ENCODE results near the gene PTGDS.

Gene PTGDS

DNA sequence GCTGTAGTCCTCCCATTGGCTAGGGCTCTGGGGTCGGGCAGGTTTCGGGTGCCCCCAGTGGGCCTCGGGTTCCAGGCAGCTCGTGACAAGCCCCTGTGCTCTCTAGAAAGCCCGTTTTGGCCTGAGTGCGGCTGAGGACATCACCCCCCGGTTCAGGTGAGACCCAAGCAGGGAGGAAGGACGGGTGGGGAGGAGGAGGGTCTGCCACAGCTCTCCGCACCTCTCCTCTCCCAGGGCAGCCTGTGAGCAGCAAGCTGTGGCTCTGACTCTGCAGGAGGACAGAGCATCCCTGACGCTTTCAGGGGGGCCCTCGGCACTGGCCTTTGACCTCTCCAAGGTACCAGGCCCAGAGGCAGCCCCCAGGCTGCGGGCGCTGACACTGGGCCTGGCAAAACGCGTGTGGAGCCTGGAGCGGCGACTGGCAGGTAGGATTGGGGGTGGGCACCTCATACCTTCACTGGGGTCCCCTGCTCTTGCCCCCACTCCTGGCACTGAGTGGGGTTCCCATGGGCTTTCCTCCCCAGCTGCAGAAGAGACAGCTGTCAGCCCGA lies 15.6 kb downstream of the PTGDS start:
- DNase-seq: no peak

DNA sequence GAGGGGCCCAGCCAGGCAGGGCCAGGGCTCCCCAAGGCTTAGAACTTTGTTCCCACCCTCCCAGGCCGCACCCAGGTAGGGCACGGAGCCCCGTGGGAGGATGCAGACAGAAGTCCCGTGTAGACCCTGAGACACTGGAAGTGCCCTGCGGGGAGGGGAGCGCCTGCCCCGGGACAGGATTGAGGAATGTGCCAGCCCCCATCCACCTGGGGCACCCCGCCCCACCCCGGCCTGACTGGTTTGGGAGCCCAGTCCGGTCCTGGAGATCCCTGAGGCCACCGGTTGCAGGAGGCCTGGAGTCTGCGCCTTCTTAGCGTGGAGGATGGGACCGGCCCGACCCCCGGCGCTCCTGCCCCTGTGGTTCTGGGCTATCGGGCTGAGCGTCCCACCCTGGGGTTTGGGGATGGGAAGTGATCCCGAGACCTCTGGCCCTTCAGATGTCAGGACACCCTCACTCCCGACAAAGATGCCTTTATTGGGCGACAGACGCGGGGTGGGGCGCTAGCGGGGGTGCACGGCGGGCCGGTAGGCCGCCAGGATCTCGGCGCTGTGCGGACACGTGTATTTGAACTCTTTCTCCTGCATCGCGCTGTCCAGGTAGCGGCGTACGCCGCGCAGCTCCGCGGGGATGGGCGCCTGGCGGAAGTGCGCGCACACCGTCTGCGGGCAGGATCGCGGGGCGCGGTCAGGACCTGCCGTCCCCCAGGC lies 17.0 kb downstream of the PTGDS start:
- no peak for DNase-seq

DNA sequence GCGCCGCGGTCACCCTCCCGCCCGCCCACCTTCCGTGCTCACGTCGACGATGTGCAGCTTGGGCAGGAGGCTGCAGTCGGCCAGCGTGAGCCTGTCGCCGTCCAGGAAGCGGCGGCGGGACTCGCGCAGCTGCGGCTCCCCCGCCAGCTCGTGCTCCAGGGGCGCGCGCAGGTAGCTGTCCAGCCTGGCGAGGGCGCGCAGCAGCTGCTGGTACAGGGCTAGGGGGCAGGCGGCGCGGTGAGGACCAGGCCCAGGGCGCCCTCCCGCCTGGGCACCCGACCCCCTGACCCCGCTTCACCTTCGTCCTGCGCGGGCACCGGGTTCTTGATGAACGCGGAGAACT lies 17.6 kb downstream of the PTGDS start:
- DNase-seq: no peak

DNA sequence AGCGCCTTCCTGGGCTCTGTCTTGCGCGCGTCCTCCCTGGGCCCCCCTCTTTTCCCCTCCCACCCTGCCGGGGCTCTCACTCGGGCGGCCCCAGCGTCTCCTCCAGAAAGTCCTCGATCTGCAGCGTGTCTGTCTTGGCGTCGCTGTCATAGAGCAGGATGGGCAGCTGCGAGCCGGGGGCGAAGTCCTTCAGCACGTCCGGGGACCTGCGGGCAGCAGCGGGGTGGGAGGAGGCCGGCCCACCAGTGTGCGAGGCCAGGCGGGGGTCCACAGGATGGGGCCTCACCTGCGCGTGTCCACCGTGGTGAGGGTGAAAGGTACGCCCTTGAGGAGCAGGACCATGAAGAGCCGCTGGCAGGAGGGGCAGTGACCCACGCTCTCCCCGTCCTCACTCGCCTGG lies 18.1 kb downstream of the PTGDS start:
- DNase-seq: no peak

DNA sequence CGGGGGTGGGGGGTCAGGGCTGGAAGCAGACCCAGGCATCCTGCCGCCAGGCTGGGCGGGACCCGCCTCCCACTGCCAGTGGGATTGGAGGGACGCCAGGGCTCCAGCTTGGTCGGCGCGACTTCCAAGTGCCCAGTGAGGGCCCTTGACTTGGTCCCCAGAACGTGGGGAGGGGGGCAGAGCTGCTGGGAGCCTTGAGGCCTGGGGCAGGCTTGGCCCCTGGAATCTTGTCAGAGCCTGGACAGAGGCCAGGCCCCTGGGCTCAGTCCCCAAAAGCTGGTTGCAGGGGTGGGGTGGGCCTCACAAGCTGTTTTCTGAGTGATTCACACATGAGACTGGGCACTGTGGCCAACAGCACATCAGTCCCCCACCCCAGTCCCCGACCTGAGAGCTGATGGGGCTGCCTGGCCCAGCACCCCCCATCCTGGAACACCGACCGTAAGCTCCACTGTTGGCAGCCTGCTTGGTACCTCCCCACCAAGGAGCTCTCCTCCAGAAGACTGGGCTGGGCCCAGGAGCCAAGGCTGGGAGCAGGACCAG lies 18.5 kb downstream of the PTGDS start:
- DNase-seq: no peak

DNA sequence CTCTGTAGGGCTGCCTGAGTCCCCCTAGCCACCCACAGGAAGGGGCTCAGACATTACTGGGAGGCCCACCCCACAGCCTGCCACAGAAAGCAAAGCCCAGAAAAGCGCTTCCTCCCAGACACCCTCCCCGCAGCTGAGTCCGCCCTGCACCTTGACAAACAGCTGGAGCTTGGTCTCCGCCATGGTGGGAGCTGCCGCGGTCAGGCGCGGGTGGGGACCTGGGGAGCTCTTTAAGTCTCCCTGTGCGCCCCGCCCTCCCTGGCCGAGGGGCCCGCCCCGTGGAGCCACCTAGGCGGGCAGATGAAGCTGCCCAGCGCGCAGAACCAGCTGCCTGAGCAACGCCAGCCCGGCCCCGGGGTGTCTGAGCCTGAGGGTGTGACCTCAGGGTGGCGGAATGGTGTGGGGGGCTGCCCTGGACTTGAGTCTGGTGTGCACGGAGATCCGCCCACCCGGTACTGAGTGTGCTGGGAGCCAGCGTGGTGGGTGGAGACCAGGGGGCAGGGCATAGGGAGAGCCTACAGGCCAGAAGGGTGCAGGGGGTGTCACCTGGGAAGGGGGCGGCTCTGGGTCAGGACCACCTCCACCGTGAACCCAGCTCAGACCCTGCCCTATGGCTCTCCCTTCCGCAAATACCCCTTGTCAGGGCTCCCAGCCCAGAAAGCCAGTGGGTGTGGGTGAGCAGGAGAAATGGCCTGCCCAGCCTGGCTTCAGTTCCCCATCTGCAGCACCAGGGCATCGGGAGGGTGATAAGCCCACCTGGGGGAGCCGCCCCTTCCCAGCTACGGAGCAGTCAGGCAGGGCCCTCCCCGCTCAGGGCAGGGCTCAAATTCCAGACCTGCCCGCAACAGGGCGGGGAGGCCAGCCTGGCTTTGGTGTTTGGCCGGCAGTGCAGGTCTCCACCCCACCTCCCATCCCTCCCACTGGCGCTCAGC lies 19.3 kb downstream of the PTGDS start, which contains the start of gene CLIC3:
CLIC3 (minus strand) TSS at position 208 of the 932 bp plus-strand sequence; CDS start at position 183, 25 bp downstream.
- DNase-seq: peak; percentile 66

DNA sequence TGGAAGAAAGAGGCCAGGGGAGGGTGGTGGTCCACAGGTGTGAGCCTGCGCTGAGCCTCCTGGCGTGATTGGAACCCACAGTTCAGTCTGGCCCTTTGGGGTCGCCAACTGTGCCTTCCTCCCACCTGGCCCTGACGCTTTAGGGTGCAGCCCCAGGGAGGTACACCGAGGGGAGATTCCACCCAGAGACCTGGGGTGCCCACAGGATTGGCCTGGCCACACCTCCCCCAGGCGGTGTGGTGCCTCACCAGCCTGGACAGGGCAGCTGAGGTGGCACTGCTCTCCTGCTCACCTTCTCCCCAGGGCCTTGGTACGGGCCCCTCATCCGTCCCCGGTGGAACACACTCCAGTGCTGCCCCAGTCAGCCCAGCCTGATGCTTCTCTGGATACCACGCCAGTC lies 20.1 kb downstream of the PTGDS start:
- no peak for DNase-seq

DNA sequence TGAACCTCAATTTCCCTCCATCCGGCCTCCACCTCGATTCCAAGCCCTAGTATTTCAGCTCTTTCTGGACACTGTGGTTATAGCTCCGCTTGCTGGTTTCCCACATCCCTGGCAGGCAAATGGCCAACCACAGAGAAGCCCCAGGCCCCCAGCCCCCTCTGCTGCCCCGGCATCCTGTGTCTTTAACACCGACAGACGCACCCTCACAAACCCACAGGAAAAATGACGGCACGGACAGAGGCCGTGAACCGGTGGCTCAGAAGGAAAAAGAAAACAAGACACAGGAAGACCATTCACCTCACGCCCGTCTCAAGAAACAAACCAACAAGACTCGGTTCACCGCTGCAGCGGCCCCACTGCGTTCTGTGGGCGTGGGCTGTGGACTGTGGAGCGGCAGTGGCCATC lies 20.5 kb downstream of the PTGDS start:
- DNase-seq: peak; percentile 57

DNA sequence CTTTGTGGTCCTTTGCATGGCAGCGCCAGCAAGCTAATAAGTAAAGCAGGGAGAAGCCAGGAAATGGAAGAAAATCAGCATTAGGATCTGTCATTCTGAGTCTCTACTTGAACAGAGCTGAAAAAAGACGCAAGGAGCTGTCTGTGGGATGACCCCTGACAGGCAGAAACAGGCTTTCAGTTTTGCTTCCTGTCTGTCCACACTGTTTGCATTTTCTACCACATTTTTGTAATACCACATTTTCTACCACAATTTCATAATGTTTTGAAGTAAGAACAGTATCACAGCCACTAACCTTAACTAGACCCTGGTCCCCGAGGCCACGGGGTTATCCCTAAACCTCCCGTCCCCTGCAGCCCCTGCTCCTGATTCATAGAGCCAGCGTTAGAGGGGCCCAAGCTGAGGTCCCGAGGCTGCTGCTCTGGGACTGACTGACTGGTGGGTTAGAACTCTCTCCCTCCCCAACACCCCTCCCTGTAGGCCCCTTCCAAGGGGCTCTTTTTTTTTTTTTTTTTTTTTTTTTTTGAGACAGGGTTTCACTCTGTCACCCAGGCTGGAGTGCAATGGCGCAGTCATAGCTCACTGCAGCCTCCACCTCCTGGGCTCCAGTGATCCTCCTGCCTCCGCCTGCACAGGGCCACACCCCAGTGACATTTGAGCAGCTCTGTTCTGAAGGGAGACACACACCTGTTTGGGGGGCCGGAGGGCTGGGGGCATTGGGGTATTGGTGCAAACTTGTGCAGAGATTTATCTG lies 23.1 kb downstream of the PTGDS start:
- peak; percentile 52 for DNase-seq

DNA sequence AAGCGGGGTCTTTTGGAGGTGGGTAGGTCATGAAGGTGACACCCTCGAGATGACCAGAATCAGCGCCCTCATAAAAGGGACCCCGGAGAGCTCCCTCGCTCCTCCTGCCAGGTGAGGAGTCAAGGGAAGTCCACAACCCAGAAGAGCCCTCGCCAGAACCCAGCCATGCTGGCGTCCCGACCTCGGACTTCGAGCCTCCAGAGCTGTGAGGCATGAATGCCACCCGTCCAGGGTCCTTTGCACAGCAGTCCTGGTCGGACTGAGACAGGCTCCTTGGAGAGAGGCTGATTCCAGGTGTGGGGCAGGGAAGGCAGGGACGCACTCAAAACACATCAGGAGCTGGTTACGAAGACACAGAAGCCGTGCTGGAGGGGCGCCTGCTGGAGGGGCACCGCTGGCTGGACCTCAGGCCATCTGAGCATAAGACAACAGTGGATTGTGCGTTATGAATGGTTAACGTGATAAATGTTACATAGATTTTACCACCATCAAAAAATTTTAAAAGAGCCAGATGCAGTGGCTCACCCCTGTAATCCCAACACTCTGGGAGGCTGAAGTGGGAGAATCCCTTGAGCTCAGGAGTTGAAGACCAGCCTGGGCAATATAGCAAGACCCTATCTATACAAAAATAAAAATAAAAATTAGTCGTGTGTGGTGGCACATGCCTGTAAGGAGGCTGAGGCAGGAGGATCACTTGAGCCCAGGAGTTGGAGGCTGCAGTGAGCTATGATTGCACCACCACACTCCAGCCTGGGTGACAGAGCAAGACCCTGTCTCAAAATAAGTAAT lies 24.7 kb downstream of the PTGDS start:
- no peak for DNase-seq

DNA sequence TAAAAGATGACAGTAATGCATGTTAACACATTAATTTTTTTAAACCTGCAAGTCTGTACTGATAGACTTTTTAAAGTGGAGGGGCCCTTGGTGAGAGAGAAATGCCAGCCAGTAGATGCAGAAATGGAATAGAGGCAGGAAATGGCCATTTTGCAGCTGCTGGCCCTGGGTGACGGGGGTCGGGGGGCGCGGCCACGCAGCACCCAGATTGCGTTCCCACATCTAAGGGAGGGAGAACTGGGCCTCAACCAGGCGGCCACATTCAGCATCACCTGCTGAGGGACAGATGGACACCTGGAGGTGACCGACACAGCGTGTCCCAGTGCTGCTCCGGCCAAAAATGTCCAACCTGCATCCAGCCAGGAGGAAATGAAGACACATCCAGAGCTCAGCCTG lies 25.3 kb downstream of the PTGDS start:
- DNase-seq: no peak

DNA sequence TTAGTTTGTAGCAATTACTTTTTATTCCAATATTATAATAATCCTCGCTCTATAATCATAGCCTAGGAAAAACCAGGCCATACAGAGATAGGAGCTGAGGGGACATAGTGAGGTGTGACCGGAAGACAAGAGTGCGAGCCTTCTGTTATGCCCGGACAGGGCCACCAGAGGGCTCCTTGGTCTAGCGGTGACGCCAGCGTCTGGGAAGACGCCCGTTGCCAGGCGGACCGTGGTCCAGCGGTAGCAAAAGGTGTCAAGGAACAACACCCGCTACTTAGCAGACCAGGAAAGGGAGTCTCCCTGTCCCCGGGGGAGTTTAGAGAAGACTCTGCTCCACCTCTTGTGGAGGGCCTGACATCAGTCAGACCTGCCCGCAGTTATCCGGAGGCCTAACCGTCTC lies 27.0 kb downstream of the PTGDS start:
- DNase-seq: peak; percentile 32

DNA sequence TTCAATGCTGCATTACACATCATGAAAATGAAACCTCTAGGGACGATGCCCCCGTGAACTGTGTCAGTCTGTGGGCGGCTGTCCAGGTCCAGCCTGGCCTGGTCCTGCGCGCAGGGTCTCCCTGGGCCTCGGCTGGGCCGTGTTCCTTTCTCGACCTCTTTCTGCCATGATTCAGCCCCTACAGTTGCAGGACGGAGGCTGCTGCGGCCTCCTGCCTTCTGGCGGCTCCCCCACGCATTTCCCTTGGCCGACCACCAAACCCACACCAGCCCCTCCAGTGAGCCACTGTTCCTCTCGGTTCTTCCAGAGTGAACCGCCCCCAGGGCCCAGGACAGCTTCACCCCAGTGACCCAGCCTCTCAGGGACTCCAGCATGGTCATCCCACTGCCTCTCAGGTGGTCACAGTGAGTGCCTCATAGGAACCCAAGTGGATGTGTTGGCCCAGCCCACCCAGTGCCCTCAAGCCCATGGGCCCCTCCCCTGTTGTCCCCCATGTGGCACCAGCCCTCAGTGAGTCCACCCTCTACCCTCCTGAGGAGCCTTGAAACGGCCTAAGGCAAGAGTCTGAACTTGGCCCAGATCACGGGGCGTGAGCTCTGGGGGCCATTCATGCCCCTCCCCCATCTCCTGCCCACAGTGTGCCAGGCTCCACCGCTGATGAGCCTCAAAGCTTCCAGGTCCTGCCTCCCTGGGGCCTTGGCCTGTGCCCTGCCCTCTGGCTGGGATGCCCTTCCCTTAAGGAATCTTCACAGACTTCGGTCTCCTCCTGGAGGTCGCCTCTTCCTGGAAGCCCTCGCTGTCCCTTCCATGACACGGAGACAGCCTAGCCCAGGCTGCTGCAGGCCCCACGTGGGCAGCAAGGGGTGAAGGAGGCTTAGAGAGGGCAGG lies 29.1 kb downstream of the PTGDS start:
- DNase-seq: no peak

DNA sequence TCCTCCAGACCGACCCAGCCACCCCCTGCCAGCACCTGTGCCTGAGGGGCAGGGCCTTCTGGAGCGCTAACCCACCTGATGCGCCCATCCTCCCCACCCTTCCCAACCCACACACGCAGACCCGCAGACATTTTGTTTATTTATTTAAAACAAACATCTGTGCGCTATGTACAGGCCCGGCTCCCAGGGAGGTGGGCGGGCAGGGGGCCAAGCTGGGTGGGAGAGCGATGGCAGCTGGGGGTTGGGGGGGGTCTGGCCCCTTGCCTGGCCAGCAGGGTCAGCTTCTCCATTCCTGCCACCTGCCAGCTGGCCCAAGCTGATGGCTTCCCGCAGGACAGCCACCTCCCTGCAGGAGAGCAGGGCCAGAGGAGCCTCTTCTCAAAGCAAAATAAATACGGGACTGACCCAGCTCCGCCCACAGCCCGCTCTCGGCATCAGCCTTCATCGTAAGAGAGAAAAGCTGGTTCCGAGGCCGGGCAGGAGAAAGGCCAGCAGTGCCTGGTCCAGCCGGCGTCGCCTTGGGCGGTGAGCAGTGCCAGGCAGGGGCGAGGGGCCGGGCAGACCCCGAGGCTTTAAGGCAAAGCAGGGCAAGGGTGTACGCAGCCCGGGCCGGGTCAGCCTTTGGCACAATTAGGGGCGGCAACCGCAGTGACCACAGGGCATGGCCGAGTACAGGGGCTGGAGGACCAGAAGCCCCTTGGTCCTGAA lies 30.0 kb downstream of the PTGDS start:
- DNase-seq: no peak

DNA sequence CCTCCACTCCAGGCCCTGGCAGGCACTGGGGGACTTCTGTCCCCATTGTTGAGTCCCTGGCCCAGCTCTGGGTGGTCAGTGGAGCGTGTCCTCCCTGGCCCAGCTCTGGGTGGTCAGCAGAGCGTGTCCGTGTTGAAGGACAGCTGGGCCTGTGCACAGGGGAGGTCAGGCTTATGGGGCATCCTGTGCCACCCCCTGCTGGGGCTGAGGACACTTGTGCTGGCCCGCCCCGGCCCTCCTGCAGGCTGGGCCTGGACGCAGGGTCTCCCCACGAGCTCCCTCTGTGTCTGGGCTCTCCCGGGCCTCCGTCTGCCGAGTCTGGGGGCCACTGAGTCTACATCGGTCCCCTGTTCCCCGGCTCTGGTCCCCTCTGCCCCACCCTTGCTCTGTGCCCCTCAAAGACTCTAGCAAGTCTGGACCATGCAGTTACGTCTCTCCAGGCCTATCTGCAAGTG lies 30.5 kb downstream of the PTGDS start:
- DNase-seq: no peak

DNA sequence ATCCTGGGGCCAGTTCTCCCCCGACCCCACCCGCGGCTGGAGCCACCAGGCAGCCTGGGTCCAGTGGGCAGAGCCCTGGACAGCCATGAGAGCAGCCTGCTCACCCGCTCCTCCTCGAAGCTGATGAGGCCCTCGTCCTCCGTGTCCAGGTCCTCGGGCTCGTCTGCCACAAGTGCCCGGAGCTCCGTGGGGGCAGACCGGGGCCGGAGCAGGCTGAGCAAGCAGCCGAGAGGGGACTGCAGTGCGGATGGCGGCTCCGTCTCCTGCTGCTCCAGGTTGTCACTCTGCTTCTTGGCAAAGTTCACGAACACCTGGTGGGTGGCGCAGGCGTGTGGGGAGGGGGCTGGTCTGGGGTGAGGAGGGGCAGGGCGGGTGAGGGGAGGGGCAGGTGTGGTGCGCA lies 31.0 kb downstream of the PTGDS start:
- DNase-seq: no peak

DNA sequence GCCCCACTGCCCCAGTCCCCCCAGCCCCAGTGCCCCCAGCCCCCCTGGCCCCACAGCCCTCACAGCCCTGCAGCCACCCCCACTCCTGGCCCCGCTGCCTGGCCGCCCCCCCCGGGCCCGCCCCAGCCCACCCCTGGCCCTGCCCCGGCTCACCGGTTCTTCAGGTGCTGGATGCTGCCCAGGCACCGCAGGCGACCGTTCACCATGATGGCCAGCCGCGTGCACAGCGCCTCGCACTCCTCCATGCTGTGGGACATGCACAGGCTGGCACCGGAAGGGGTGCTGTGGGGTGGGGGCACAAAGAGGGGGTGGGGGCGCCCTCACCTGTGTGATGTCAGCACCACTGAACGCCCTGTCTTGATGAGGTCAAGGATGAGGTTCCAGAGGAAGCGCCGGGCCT lies 31.9 kb downstream of the PTGDS start:
- DNase-seq: no peak

DNA sequence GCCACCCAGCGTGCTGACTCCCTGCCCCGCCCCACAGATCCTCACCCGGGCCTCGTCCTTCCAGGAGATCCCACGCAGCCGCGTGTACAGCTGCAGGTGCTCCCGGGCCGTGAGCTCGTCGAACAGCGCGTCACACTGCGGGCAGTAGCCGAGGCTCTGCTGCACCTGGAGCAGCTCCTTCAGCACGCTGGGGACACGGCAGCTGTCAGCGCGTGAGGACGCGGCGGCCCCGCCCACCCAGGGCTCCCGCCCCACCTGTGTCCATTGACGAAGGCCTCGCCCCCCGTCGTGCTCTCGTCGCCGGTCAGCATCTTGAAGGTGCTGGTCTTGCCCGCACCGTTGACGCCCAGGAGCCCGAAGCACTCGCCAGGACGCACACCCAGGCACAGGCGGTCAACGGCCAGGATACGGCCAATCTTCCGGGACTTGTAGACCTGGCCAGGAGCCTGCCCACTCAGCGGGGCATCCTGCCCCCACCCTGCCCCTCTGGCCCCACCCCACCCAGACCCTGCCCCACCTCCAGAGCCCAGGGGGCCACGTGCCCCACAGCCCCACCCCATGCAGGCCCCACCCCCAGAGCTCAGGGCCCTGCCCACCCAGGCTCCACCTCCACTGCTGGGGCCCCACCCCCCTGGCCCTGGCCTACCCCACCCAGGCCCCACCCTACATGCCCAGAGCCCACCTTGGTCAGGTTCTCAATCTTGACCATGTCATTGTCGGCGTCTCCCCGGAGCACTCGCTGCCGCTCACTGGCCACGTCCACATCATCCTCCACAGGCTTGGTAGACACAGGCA lies 32.8 kb downstream of the PTGDS start:
- no peak for DNase-seq

DNA sequence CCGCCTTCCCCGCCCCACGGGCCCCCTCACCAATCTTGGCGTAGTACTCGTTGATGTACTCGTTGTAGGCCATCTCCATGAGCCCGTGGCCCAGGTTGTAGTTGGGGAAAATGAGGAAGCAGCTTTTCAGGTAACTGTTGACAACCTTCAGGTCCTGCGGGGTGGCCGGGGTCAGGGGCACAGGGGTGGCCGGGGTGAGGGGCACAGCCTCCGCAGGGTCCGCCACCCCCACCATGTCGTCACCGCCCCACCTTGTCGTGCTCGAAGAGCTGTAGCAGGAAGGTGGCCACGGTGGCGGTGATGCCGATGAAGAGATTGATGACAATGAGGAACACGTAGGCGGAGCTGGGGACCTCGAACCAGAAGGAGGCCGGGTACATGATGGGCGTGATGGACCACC lies 33.9 kb downstream of the PTGDS start:
- no peak for DNase-seq
